ENCODE results near the gene SH3BP2.

Gene SH3BP2

GRCh38 chr4:2823301-2823670, 30.4 kb downstream of the SH3BP2 start:
- Histone ChIP-seq H3K4me1 (ENCODE audit: insufficient read depth, poor library complexity, severe bottlenecking) (no peaks in the 10 kb centered on the region), H3K27me3 (ENCODE audit: insufficient read depth, poor library complexity, severe bottlenecking) (no peaks in the 10 kb centered on the region), H3K9me3 (ENCODE audit: severe bottlenecking) (no peaks in the 10 kb centered on the region), H3K4me3 (ENCODE audit: severe bottlenecking) (no peak overlapping the region), H3K36me3 (ENCODE audit: low read depth) (peaks cover 53% of the 10 kb centered on the region), H3K27ac (ENCODE audit: poor library complexity, severe bottlenecking) (no peak overlapping the region)
- ATAC-seq (ENCODE audit: low read depth): no peak
- TF ChIP-seq CTCF (IDR thresholded peaks at IDR 0.05; ENCODE audit: poor library complexity, severe bottlenecking): no peak
- DNase-seq (ENCODE audit: low spot score): peak; percentile 49

GRCh38 chr4:2823671-2824328, 30.9 kb downstream of the SH3BP2 start:
- Histone ChIP-seq H3K9me3 (ENCODE audit: severe bottlenecking) (no peaks in the 10 kb centered on the region), H3K27me3 (ENCODE audit: insufficient read depth, poor library complexity, severe bottlenecking) (no peaks in the 10 kb centered on the region), H3K36me3 (ENCODE audit: low read depth) (peaks cover 54% of the 10 kb centered on the region), H3K4me1 (ENCODE audit: insufficient read depth, poor library complexity, severe bottlenecking) (no peaks in the 10 kb centered on the region), H3K27ac (ENCODE audit: poor library complexity, severe bottlenecking) (no peak overlapping the region), H3K4me3 (ENCODE audit: severe bottlenecking) (no peak overlapping the region)
- no peak for ATAC-seq (ENCODE audit: low read depth)
- DNase-seq (ENCODE audit: low spot score): peak; percentile 51
- TF ChIP-seq CTCF (IDR thresholded peaks at IDR 0.05; ENCODE audit: poor library complexity, severe bottlenecking): no peak

DNA sequence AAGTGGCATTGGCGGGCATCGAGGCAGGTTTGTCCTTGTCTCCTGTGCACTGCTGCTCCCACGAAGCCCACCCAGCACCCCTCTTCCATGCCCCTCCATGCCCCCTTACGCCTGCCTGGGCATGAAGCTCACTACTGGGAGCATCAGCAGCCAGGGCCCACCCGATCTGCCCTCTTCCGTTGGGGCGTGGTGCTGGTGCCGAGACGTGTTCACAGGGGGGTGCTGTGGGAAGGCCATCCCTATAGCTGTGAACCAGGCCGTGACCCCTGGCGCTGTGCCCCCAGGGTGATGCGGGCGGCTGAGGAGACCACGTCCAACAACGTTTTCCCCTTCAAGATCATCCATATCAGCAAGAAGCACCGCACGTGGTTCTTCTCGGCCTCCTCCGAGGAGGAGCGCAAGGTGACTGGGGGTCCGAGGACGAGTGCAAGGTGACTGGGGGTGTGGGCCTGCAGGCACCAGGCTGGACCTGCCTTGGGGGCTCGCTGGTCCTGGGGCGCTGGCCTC, 31.5 kb downstream of the SH3BP2 start:
- ATAC-seq (ENCODE audit: low read depth) (no peak), DNase-seq (ENCODE audit: low spot score) (peak; percentile 47)
- H3K9me3 ChIP-seq (ENCODE audit: severe bottlenecking): no peaks in the 10 kb centered on the region
- no peak overlapping the region for H3K27ac ChIP-seq (ENCODE audit: poor library complexity, severe bottlenecking)
- peaks cover 54% of the 10 kb centered on the region for H3K36me3 ChIP-seq (ENCODE audit: low read depth)
- no peak overlapping the region for H3K4me3 ChIP-seq (ENCODE audit: severe bottlenecking)
- no peaks in the 10 kb centered on the region for H3K4me1 ChIP-seq (ENCODE audit: insufficient read depth, poor library complexity, severe bottlenecking)
- TF ChIP-seq CTCF (IDR thresholded peaks at IDR 0.05; ENCODE audit: poor library complexity, severe bottlenecking): no peak
- H3K27me3 ChIP-seq (ENCODE audit: insufficient read depth, poor library complexity, severe bottlenecking): no peaks in the 10 kb centered on the region

GRCh38 chr4:2824836-2825381, 32.0 kb downstream of the SH3BP2 start:
- H3K9me3 ChIP-seq (ENCODE audit: severe bottlenecking): no peaks in the 10 kb centered on the region
- TF ChIP-seq CTCF (IDR thresholded peaks at IDR 0.05; ENCODE audit: poor library complexity, severe bottlenecking): no peak
- H3K4me3 ChIP-seq (ENCODE audit: severe bottlenecking): no peak overlapping the region
- DNase-seq (ENCODE audit: low spot score) (peak; percentile 57), ATAC-seq (ENCODE audit: low read depth) (no peak)
- H3K36me3 ChIP-seq (ENCODE audit: low read depth): peaks cover 54% of the 10 kb centered on the region
- H3K27me3 ChIP-seq (ENCODE audit: insufficient read depth, poor library complexity, severe bottlenecking): no peaks in the 10 kb centered on the region
- H3K4me1 ChIP-seq (ENCODE audit: insufficient read depth, poor library complexity, severe bottlenecking): no peaks in the 10 kb centered on the region
- H3K27ac ChIP-seq (ENCODE audit: poor library complexity, severe bottlenecking): no peak overlapping the region

DNA sequence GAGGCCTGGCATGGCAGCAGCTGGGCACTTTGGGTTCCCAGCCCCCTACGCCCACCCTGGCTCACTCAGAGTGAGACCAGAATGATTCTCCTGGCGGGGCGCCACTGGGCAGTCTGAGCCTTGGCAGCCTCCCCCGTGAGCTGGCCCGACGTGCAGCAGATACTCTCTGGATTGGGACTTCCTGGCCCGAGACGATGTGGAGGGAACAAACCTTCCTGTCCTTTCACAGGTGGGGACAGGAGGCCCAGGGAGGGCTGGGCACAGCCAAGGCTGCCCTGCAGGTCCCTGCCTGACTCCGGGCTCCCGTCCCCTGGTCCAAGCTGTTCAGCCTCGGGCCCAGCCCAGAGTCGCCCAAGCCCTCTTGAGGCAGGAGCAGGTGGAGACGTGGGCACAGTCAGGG, 32.9 kb downstream of the SH3BP2 start:
- peaks cover 59% of the 10 kb centered on the region for H3K36me3 ChIP-seq (ENCODE audit: low read depth)
- no peaks in the 10 kb centered on the region for H3K9me3 ChIP-seq (ENCODE audit: severe bottlenecking)
- H3K4me1 ChIP-seq (ENCODE audit: insufficient read depth, poor library complexity, severe bottlenecking): no peaks in the 10 kb centered on the region
- no peak for TF ChIP-seq CTCF (IDR thresholded peaks at IDR 0.05; ENCODE audit: poor library complexity, severe bottlenecking)
- no peaks in the 10 kb centered on the region for H3K27me3 ChIP-seq (ENCODE audit: insufficient read depth, poor library complexity, severe bottlenecking)
- no peak overlapping the region for H3K27ac ChIP-seq (ENCODE audit: poor library complexity, severe bottlenecking)
- DNase-seq (ENCODE audit: low spot score) (peak; percentile 44), ATAC-seq (ENCODE audit: low read depth) (no peak)
- no peak overlapping the region for H3K4me3 ChIP-seq (ENCODE audit: severe bottlenecking)
